ENCODE data around the gene PAK1. TPM values are rescaled to one million over a fixed set of nuclear protein-coding genes. Genes with fewer than 3 reads are reported as not detected.

The PAK1 gene
- total and polyA plus RNA-seq, 7 experiments from 2014 or later: 15.5 to 67.2 (median 23.2) TPM

DNA sequence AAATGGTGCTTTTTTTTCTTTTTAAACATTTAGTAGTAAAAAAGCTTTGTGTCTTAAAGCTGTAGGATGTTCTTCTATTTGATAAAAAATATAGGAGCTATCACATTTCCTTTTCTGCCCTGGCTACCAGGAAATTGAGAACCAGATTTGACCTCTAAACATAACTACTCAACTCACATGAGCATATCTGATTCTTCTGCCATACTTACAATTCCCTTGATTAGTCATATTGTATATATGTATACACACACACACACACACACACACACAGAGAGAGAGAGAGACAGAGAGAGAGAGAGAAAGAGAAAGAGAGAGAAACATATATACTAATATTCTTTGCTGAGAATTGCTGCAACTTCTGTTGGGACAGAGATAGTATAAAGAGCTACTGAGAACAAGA is 149.4 kb downstream of the PAK1 start:
- H3K9me3 Mint-ChIP-seq: peaks cover 0 to 8% (median 2%) of the 10 kb centered on the region in 11 donors
- no peaks in the 10 kb centered on the region for H3K4me1 ChIP-seq (ENCODE audit: control insufficient read depth in 2 of 2, insufficient read depth in 2 of 2, low read length in 2 of 2)
- no peak overlapping the region for H3K27ac ChIP-seq (ENCODE audit: low read depth, low read length)
- CTCF ChIA-PET: no interaction called here
- POLR2A ChIA-PET: interaction anchor here (0.7 kb wide), 1 partner anchor 14 kb away, joined by 3 read pairs; no protein-coding TSS in a partner anchor
- H3K4me3 Mint-ChIP-seq: no peak overlapping the region
- ATAC-seq (no peak), DNase-seq (no peak)
- peaks cover 0 to 14% (median 0%) of the 10 kb centered on the region in 3 experiments for H3K36me3 ChIP-seq (ENCODE audit: control insufficient read depth in 2 of 3, insufficient read depth in 3 of 3, low read length in 3 of 3)
- H3K27me3 Mint-ChIP-seq: no peaks in the 10 kb centered on the region
- no peaks in the 10 kb centered on the region for H3K27me3 ChIP-seq (ENCODE audit: control insufficient read depth in 2 of 2, insufficient read depth in 2 of 2, low read length in 2 of 2)
- H3K27ac Mint-ChIP-seq: no peak overlapping the region
- peaks cover 12 to 53% (median 37%) of the 10 kb centered on the region in 5 donors for H3K36me3 Mint-ChIP-seq
- peaks cover 0 to 5% (median 0%) of the 10 kb centered on the region in 7 donors for H3K4me1 Mint-ChIP-seq
- H3K9me3 ChIP-seq (ENCODE audit: control insufficient read depth in 2 of 3, low read length in 3 of 3): no peaks in the 10 kb centered on the region
- intact Hi-C loops (cut with micrococcal nuclease): no loop called here
- no peak overlapping the region for H3K4me3 ChIP-seq (ENCODE audit: low read length)

DNA sequence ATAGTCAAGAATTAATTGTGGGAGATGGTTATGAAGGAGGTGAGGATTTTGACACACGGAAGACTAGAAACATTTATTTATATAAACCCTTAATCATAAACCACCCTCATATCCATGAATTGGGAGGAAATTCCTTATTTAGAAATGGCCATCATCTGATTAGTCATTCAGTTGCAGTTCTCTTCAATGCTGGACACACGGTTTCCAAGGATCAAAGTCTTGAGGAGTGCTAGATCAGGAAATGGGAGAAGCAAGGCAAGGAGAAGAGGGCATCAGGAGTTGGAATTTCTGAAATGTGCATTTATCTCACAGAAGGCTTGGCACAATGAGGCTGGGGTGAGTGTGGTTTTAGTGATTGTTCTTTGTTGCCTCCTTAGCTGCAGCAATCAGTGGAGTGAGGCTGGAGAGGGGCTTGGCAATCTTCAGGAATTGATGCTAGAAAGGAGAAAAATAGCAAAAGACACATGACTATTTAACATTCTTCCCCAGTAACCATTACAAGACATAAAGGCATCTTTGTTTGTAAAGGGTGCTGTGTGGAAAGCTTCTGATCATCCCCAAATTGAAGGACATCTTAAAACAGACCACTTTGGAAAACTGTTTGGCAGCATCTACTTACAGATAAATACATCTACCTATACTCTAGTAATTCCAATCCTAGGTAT is 150.8 kb downstream of the PAK1 start:
- H3K4me3 ChIP-seq (ENCODE audit: low read length): no peak overlapping the region
- H3K4me3 Mint-ChIP-seq: no peak overlapping the region
- H3K27me3 ChIP-seq (ENCODE audit: control insufficient read depth in 2 of 2, insufficient read depth in 2 of 2, low read length in 2 of 2): no peaks in the 10 kb centered on the region
- H3K36me3 ChIP-seq (ENCODE audit: control insufficient read depth in 2 of 3, insufficient read depth in 3 of 3, low read length in 3 of 3): peaks cover 0 to 14% (median 0%) of the 10 kb centered on the region in 3 experiments
- no peak overlapping the region for H3K27ac Mint-ChIP-seq
- H3K9me3 Mint-ChIP-seq: peaks cover 0 to 8% (median 0%) of the 10 kb centered on the region in 11 donors
- H3K27me3 Mint-ChIP-seq: no peaks in the 10 kb centered on the region
- peaks cover 0 to 5% (median 0%) of the 10 kb centered on the region in 7 donors for H3K4me1 Mint-ChIP-seq
- ATAC-seq (no peak), DNase-seq (no peak)
- POLR2A ChIA-PET: no interaction called here
- peaks cover 12 to 39% (median 26%) of the 10 kb centered on the region in 5 donors for H3K36me3 Mint-ChIP-seq
- no peak overlapping the region for H3K27ac ChIP-seq (ENCODE audit: low read depth, low read length)
- CTCF ChIA-PET: no interaction called here
- no peaks in the 10 kb centered on the region for H3K9me3 ChIP-seq (ENCODE audit: control insufficient read depth in 2 of 3, low read length in 3 of 3)
- intact Hi-C loops (cut with micrococcal nuclease): no loop called here
- no peaks in the 10 kb centered on the region for H3K4me1 ChIP-seq (ENCODE audit: control insufficient read depth in 2 of 2, insufficient read depth in 2 of 2, low read length in 2 of 2)

DNA sequence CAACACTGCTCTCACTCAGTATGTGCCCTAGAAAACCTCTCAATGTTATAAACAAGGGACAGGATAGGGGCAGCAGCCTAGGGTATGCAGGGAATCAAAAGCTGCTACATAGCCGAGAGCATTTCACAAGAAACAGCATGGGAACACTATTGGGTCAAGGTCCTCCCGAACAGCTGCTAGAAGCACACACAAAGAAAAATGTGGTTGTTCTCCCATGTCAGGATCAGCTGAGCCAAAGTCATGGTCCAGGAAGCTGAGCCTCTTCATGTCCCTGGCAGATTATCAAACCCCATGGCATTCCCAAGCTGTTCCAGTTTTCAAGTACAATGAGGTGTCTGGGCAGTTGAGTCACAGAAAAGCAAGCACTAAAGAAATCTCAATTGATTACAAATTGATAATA is 151.4 kb downstream of the PAK1 start:
- ChIA-PET CTCF (no interaction called here), POLR2A (interaction anchor here (0.5 kb wide), 1 partner anchor 281 kb away, joined by 3 read pairs; no protein-coding TSS in a partner anchor)
- peaks cover 0 to 5% (median 0%) of the 10 kb centered on the region in 7 donors for H3K4me1 Mint-ChIP-seq
- H3K27me3 Mint-ChIP-seq: no peaks in the 10 kb centered on the region
- no peak overlapping the region for H3K27ac Mint-ChIP-seq
- no peak overlapping the region for H3K4me3 Mint-ChIP-seq
- H3K9me3 Mint-ChIP-seq: peaks cover 0 to 8% (median 0%) of the 10 kb centered on the region in 11 donors
- H3K4me3 ChIP-seq (ENCODE audit: low read length): no peak overlapping the region
- H3K27ac ChIP-seq (ENCODE audit: low read depth, low read length): no peak overlapping the region
- intact Hi-C loops (cut with micrococcal nuclease): no loop called here
- no peaks in the 10 kb centered on the region for H3K27me3 ChIP-seq (ENCODE audit: control insufficient read depth in 2 of 2, insufficient read depth in 2 of 2, low read length in 2 of 2)
- no peaks in the 10 kb centered on the region for H3K9me3 ChIP-seq (ENCODE audit: control insufficient read depth in 2 of 3, low read length in 3 of 3)
- H3K4me1 ChIP-seq (ENCODE audit: control insufficient read depth in 2 of 2, insufficient read depth in 2 of 2, low read length in 2 of 2): no peaks in the 10 kb centered on the region
- DNase-seq (no peak), ATAC-seq (no peak)
- peaks cover 0 to 14% (median 0%) of the 10 kb centered on the region in 3 experiments for H3K36me3 ChIP-seq (ENCODE audit: control insufficient read depth in 2 of 3, insufficient read depth in 3 of 3, low read length in 3 of 3)
- peaks cover 12 to 33% (median 22%) of the 10 kb centered on the region in 5 donors for H3K36me3 Mint-ChIP-seq

- CTCF ChIA-PET: interaction anchor here (0.6 kb wide), 1 partner anchor 234 kb away, joined by 3 read pairs; no protein-coding TSS in a partner anchor
- H3K4me3 ChIP-seq (ENCODE audit: low read length): no peak overlapping the region
- no peaks in the 10 kb centered on the region for H3K27me3 ChIP-seq (ENCODE audit: control insufficient read depth in 2 of 2, insufficient read depth in 2 of 2, low read length in 2 of 2)
- Mint-ChIP-seq H3K4me1 (no peaks in the 10 kb centered on the region), H3K27ac (no peak overlapping the region), H3K36me3 (peaks cover 4 to 22% (median 11%) of the 10 kb centered on the region in 5 donors), H3K27me3 (peaks cover 0 to 6% (median 0%) of the 10 kb centered on the region in 5 donors), H3K4me3 (no peak overlapping the region), H3K9me3 (no peaks in the 10 kb centered on the region)
- no peaks in the 10 kb centered on the region for H3K4me1 ChIP-seq (ENCODE audit: control insufficient read depth in 2 of 2, insufficient read depth in 2 of 2, low read length in 2 of 2)
- H3K9me3 ChIP-seq (ENCODE audit: control insufficient read depth in 2 of 3, low read length in 3 of 3): no peaks in the 10 kb centered on the region
- H3K36me3 ChIP-seq (ENCODE audit: control insufficient read depth in 2 of 3, insufficient read depth in 3 of 3, low read length in 3 of 3): peaks cover 0 to 11% (median 0%) of the 10 kb centered on the region in 3 experiments
- intact Hi-C loops (cut with micrococcal nuclease): no loop called here
- DNase-seq (no peak), ATAC-seq (no peak)
- POLR2A ChIA-PET: no interaction called here
- no peak overlapping the region for H3K27ac ChIP-seq (ENCODE audit: low read depth, low read length)
These were observed 153.5 kb downstream of the PAK1 start for GRCh38 chr11:77320351-77320750.

- DNase-seq (no peak), ATAC-seq (no peak)
- no peak overlapping the region for H3K27ac ChIP-seq (ENCODE audit: low read depth, low read length)
- no peaks in the 10 kb centered on the region for H3K9me3 ChIP-seq (ENCODE audit: control insufficient read depth in 2 of 3, low read length in 3 of 3)
- Mint-ChIP-seq H3K27me3 (peaks cover 0 to 8% (median 0%) of the 10 kb centered on the region in 5 donors), H3K4me3 (no peak overlapping the region), H3K27ac (no peak overlapping the region), H3K9me3 (no peaks in the 10 kb centered on the region), H3K36me3 (peaks cover 4 to 22% (median 9%) of the 10 kb centered on the region in 5 donors), H3K4me1 (no peaks in the 10 kb centered on the region)
- no peaks in the 10 kb centered on the region for H3K4me1 ChIP-seq (ENCODE audit: control insufficient read depth in 2 of 2, insufficient read depth in 2 of 2, low read length in 2 of 2)
- ChIA-PET POLR2A (no interaction called here), CTCF (interaction anchor here (0.7 kb wide), 1 partner anchor 230 kb away, joined by 3 read pairs; no protein-coding TSS in a partner anchor)
- no peaks in the 10 kb centered on the region for H3K27me3 ChIP-seq (ENCODE audit: control insufficient read depth in 2 of 2, insufficient read depth in 2 of 2, low read length in 2 of 2)
- no peak overlapping the region for H3K4me3 ChIP-seq (ENCODE audit: low read length)
- H3K36me3 ChIP-seq (ENCODE audit: control insufficient read depth in 2 of 3, insufficient read depth in 3 of 3, low read length in 3 of 3): peaks cover 0 to 7% (median 0%) of the 10 kb centered on the region in 3 experiments
- intact Hi-C loops (cut with micrococcal nuclease): no loop called here
These were observed 155.3 kb downstream of the PAK1 start for GRCh38 chr11:77318600-77318999.

DNA sequence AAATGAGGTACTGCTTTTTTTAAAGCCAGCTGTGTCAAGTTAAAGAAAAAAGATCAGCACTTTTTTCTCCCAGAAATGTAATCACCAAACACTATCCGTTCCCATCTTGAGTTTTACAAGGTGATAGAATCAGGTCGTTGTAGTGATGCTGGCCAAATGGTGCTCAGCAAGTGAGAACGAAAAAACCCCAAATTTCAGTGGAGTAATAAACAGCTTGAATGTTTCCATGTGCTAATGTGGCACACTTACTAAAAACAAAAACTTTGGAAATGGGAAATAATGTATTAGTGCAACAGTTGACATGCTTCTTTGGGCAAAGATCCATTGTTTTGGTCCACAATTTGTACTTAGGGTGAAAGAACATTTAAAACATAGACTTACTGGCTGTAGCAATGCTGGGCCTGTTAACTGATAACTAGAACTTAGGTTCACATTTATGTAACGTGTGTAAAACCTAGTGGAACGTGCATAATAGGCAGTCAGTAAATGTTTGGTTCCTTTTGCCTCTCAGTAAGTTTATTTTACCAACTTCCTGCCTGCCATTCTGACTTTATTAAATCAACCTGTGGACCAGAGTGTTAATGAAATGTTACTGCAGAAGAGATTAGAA is 157.1 kb downstream of the PAK1 start:
- DNase-seq (no peak), ATAC-seq (no peak)
- Mint-ChIP-seq H3K36me3 (peaks cover 0 to 6% (median 0%) of the 10 kb centered on the region in 5 donors), H3K4me1 (no peaks in the 10 kb centered on the region), H3K9me3 (no peaks in the 10 kb centered on the region), H3K27ac (no peak overlapping the region), H3K27me3 (peaks cover 0 to 8% (median 4%) of the 10 kb centered on the region in 5 donors), H3K4me3 (no peak overlapping the region)
- Histone ChIP-seq H3K36me3 (ENCODE audit: control insufficient read depth in 2 of 3, insufficient read depth in 3 of 3, low read length in 3 of 3) (no peaks in the 10 kb centered on the region), H3K27me3 (ENCODE audit: control insufficient read depth in 2 of 2, insufficient read depth in 2 of 2, low read length in 2 of 2) (no peaks in the 10 kb centered on the region), H3K4me1 (ENCODE audit: control insufficient read depth in 2 of 2, insufficient read depth in 2 of 2, low read length in 2 of 2) (no peaks in the 10 kb centered on the region), H3K9me3 (ENCODE audit: control insufficient read depth in 2 of 3, low read length in 3 of 3) (no peaks in the 10 kb centered on the region), H3K4me3 (ENCODE audit: low read length) (no peak overlapping the region), H3K27ac (ENCODE audit: low read depth, low read length) (no peak overlapping the region)
- intact Hi-C loops (cut with micrococcal nuclease): no loop called here
- CTCF ChIA-PET: no interaction called here
- POLR2A ChIA-PET: no interaction called here
